ENCODE measurements around the gene ESYT3.
A peak's percentile ranks its signal among the peaks of the same experiment; 100 is the strongest.
"Not testable (repeated sequence)": the region's sequence is repeated elsewhere in the genome, so short reads cannot be mapped to it uniquely, and the experiment has no call there.

Gene ESYT3

GRCh38 chr3:138412821-138413551 lies 21.4 kb upstream of the ESYT3 start:
- DNase-seq, result no peak

DNA sequence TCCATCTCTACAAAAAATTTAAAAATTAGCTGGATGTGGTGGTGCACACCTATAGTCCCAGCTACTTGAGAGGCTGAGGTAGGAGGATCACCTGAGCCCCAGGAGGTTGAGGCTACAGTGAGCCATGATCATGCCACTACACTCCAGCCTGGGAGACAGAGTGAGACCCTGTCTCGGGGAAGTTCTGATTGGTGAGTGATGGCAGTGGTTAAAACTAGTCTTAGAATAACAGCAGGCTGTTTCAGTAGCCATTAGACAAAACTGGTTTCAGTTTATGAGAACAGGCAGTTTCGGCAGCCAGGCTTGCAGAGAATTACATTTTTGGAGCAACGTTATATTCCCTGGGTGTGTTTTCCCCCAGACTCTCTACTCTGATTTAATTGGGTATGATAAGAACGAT lies 18.2 kb upstream of the ESYT3 start:
- DNase-seq, result not testable (repeated sequence)

- DNase-seq, result peak; percentile 39 to 73
Observed at GRCh38 chr3:138417559-138417982, 16.8 kb upstream of the ESYT3 start.

GRCh38 chr3:138418601-138419206 lies 15.7 kb upstream of the ESYT3 start:
- no peak for DNase-seq

GRCh38 chr3:138423316-138423715 lies 11.1 kb upstream of the ESYT3 start:
- DNase-seq, result no peak

DNA sequence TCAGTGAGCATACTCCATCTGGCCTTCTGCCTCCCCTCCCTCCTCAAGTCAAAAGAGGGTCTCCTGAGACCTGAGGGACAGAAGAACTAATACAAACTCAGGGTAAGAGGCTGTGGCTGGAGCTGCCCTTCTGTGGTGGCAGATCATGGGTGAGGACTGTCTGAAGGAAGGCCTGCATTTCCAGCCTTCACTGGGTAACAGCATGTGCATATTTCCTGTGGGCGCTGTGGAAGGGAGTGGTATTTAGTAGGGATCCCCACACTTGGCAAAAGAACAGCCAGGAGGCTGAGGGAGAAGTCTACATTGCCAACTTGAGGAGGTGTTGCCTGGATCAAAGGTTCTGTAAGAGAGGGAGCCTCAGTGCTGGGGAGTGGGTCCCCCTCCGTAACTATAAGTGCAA lies 10.1 kb upstream of the ESYT3 start:
- no peak for DNase-seq

DNA sequence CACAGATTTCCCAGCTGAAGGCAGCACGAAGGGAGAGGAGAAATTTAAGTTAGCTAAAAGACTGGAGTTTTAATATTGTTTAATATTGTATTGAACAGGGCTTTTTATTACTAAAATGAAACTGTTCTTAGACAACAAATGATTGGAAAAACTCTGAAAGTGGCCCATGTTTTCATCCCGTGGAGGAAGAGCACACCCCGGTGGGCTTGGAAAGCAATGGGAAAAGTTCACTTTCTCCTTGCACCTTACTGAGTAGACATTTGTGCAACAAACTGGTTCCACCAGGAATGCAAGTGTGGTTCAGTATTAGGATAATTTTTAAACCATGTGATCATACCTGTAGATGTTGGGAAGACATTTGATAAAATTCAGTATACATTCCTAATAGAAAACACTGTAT lies 8.2 kb upstream of the ESYT3 start:
- DNase-seq, result no peak

- DNase-seq, result not testable (repeated sequence)
Observed at GRCh38 chr3:138426754-138427153, 7.7 kb upstream of the ESYT3 start.

DNA sequence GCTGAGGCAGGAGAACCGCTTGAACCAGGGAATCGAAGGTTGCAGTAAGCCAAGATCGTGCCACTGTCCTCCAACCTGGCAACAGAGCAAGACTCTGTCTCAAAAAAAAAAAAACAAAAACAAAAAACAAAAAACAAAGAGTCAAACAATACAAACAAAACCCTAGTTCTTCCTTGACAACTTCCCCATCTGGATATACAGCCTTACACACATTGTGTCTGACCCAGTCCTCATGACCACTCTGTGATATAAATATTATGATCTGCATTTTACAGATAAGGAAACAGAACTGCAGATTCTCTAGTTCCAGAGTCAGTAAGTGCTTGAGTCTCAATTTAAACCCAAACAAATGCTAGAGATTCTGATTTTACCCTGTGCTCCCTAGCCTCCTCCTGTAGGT lies 4.8 kb upstream of the ESYT3 start:
- no peak for DNase-seq

- no peak for DNase-seq
Observed at GRCh38 chr3:138432576-138433240, 1.7 kb upstream of the ESYT3 start.

DNA sequence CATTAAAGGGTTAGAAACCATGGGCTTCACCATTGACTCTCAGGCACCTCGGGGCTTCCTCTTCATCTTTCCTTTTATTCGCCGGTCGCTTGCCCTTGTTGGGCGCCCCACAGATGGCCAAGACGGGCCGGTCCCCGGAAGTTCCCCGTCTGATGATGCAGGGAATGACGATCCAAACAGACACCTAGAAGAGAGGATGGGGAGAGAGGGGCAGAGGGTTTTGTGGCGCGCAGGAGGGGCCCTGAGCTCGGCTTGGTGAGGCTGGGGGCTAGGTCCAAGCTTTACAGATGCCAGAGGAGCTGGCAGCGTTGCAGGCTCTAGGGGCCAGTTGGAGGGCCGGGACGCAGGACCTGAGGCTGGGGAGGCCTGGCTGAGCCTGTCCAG lies 532 bp upstream of the ESYT3 start:
- DNase-seq, result no peak

DNA sequence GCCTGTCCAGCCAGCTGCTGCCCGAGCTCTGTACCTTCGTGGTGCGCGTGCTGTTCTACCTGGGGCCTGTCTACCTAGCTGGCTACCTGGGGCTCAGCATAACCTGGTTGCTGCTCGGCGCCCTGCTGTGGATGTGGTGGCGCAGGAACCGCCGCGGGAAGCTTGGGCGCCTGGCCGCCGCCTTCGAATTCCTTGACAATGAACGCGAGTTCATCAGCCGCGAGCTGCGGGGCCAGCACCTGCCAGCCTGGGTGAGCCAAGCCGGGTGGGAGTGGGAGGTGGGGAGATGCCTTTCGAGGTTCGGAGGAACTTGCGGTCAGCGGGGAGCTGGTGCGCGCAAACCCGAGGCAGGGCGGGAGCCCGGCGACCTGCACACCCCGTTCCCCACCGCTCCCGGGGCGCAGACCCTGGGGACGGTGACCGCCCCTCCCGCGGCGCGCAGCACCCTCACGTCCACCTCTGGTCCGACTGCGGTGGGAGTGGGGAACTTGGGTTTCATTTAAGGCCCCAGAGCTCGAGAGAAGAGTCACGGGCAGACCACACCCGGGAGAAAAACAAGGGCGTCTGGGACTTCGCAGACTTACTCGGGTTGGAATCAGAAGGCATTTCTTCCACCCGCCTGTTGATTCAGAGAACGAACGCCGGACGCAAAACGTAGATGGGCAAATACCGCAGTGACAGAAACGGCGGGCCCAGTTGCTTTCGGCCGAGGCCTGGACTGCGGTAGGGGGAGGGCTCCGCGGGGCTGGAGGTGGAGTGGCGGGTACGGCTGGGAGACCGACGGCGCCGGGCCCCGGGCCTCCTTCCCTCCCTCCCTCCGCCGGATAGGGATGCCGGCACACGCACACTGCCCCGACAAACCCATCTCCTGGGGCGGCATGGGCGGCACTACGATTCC lies 708 bp downstream of the ESYT3 start:
- no peak for DNase-seq

DNA sequence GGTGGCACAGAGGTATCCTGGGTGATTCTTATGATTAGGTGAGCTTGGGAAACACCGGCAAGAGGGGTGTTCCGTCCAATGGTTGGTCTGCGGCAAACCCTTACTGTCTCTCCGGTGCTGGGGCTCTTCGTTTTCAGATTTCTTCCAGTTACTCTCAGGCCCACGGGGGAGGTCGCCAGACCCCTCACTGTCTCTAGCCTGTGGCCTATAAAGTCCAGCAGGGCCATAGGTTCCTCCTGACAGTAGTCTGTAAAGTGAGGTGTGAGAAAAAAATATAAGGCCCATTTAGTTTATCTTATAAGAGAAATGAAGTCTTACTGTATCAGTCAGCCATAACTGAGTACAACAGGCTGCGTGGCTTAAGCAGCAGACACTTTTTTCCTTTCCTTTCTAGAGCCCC lies 1.4 kb downstream of the ESYT3 start:
- DNase-seq, result no peak

- DNase-seq, result no peak
Observed at GRCh38 chr3:138437281-138437680, 2.9 kb downstream of the ESYT3 start.

GRCh38 chr3:138438896-138439295 lies 4.5 kb downstream of the ESYT3 start:
- DNase-seq, result no peak

DNA sequence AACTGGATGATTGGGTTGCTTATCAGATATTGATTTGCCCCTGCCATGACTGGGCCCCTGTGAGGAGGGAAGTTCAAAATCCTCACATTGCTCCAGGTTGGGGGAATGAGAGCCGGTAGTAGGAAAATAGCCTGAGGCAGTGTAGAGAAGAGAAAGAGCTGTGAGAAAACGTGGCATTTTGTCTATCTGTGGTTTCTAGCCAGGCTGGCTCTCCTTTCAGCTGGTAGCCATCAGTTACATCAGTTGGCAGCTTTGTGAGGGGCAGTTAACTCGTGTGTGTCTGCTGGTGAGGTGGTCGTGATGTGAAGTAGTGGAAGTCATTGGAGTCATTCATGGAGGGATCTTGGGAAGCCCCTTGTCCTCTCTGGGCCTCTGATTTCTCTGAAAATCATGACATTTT lies 5.2 kb downstream of the ESYT3 start:
- DNase-seq, result no peak

DNA sequence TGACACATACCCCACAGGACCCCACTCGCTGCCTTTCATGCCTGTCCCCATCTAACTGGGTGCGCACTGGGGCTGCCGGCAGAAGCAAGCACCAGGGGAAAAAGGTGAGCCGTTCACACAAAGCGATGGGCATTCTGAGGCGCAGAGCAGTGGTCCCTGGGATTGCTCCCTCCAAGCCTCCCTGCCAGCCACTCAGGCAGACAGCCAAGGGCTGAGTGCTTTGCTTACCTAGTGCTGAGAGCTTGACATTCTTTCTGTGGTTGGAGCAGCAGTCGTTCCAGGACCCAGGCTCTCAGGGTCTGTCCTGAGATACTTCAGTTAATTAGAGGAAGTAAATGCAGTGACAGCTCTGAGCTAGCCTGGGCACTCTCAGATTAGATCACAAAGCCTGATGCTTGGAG lies 5.7 kb downstream of the ESYT3 start:
- no peak for DNase-seq

DNA sequence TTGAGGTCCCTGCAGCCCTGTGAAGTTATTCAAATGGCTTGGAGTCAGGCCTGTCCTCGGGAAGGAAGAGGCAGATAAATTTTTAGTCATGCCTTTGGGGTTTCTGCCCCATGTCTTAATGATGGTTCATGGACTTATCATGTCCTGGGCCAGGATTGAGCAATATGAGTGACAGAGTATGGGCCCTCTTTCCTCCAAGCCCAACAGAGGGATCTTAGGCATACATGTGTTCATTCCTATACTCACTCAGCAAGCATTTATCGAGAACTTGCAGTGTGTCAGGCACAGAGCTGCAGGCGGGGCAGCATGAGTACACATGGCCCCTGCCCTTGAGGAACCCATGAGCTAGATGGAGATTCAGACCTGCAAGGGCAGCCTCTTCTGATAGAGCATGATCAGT lies 6.2 kb downstream of the ESYT3 start:
- no peak for DNase-seq

- DNase-seq, result no peak
Observed at GRCh38 chr3:138441256-138441655, 6.8 kb downstream of the ESYT3 start.

- DNase-seq, result no peak
Observed at GRCh38 chr3:138441742-138442141, 7.3 kb downstream of the ESYT3 start.

GRCh38 chr3:138442433-138442832 lies 8.0 kb downstream of the ESYT3 start:
- DNase-seq, result no peak

DNA sequence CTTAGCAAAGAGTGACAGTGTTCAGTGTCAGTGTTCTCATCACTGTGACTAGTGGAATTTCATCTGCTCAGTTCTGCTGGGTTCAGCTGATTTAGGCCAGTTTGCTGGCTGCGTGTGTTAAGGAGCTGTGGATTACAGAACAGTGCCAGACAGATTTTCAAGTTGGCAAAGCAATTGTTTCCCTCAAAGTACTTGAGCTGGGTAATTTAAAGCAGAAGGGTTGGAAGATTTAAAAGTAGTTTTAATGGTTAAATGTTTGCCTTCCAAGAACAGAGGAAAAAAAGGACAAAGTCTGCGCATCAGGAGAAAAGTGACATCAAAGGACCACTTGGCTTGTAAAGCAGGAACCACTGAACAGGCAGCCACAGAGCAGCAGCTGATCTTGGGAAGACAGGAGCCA lies 8.7 kb downstream of the ESYT3 start:
- DNase-seq, result no peak
